Frontal cortex (tissue), 4 donors: ENCODE measurements around the gene SPPL3. TPM values are rescaled to one million over a fixed set of nuclear protein-coding genes. Genes with fewer than 3 reads are reported as not detected.

ENCODE experiments used
- DNase-seq, 2 donors: peaks; one replicate each; pipeline ENCODE4 v3.0.0; 2012; ENCODE audit warnings: low spot score in 2 of 2
- FAIRE-seq: peaks from 2 replicates; lab custom pipeline; 2012; peaks lifted over from hg19 to GRCh38; lab: Jason Lieb, UNC
- total RNA-seq: library from RNA; depleted of rRNA; stranded (reverse); fragments of >200 nt; gene quantifications from one replicate; pipeline ENCODE4 v1.2.3, GENCODE V29; 2014
- donor health status: control.
- donor health status: control.
- donor health status: control.

Gene SPPL3
- total RNA-seq, 1 donor from 2014 or later = 45.2 TPM

DNA sequence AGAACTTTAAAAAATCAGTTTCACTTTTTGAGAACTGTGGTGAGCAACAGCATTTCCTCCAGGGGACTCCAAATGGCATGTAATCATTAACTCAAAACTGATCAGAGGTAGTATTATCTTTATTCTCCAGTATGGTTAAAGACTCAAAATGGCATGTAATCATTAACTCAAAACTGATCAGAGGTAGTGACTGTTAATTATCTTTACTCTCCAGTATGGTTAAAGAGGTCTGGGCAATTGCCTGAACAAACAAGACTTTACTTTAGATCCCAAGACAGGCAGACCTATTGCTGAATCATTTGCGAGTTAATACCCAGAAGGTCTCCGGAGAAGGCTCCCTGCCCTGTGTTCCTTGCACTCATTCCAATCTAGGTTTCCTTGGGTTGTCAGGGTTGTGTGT, 185.1 kb downstream of the SPPL3 start:
- DNase-seq (no peak), FAIRE-seq (no peak)

DNA sequence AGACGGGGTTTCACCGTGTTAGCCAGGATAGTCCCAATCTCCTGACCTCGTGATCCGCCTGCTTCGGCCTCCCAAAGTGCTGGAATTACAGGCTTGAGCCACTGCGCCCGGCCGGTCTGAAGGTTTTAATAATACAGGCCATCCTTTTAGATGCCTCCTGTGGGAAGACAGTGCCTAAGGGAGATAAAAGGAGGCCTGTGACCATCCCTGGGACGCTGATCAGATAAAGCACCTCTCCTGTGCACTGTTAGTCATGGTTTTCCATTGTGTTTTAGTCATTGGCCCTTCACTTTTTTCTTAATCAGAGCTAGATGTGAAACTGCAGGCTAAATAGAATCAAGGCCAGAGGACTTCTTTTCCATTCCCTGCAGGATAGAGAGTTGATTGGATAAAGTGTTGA, 186.1 kb downstream of the SPPL3 start:
- no peak for FAIRE-seq

DNA sequence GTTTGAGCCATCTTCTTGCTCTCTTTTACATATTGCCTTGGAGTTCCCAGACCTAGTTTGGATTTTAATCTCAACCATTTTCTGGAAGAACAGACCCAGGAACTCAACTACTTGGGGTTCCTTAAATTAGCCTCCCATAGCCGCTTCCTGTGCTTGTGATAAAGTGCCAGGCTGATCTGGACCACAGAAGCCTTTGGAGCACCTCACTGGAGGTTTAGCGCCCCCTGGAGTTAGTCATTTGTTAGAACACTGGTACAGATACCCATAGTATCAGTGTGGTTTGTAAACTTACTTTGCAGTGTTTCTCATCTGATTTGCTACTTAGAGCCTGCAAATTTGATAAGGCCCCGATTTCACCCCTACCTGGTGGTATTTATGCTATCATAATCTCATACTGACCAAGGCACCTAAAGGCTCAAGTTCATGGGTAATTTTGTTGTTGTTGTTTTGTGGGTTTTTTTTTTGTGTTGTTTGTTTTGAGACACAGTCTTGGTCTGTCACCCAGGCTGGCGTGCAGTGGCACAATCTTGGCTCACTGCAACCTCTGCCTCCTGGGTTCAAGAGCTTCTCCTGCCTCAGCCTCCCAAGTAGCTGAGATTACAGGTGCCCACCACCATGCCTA, 190.2 kb downstream of the SPPL3 start:
- peak; percentile 69 to 75 for DNase-seq
- FAIRE-seq = no peak

More for the DNA sequence above, 186.1 kb downstream of the SPPL3 start:
- no peak for DNase-seq

DNA sequence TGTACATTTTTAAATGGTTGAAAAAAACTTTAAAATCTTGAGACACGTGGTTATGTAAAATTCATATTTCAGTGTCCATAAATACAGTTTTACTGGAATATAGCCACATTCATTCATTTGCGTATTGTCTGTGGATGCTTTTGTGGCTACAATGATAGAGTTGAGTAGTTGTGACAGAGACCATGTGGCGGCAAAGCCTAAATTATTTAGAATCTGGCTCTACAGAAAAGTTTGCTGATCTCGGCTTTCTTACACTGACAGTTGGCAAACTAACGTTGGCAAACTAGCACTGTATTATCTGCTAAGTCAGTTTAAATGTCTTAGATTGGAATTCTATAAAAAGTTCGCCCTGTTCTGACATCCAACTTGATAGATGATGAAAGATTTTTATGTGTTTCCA, 191.5 kb downstream of the SPPL3 start:
- DNase-seq = no peak
- no peak for FAIRE-seq

Other genes with a start within 250 kb of the SPPL3 start
- gene MLEC, start 217.2 kb downstream of the SPPL3 start, total RNA-seq = 35.5 TPM
- gene UNC119B, start 193.9 kb downstream of the SPPL3 start, total RNA-seq = 11.0 TPM
- gene ACADS, start 178.5 kb downstream of the SPPL3 start, total RNA-seq = 4.9 TPM
- not detected for gene HNF1A, start 74.2 kb upstream of the SPPL3 start, total RNA-seq
- 12.2 TPM for gene C12orf43, start 112.1 kb upstream of the SPPL3 start, total RNA-seq
- gene OASL, start 134.9 kb upstream of the SPPL3 start, total RNA-seq = not detected
- 1.2 TPM for gene P2RX7, start 228.5 kb upstream of the SPPL3 start, total RNA-seq